DMS114 treated with DMSO at 0.1 percent for 48 hours (cell line): ENCODE data around the gene FOSB.
"Not testable (repeated sequence)": the region's sequence is repeated elsewhere in the genome, so short reads cannot be mapped to it uniquely, and the experiment has no call there.

Experiments used
- DNase-seq: peaks from one replicate; lab custom pipeline; 2025; ENCODE audit not compliant: unreplicated experiment; lab: John Stamatoyannopoulos, UW

Gene FOSB

DNA sequence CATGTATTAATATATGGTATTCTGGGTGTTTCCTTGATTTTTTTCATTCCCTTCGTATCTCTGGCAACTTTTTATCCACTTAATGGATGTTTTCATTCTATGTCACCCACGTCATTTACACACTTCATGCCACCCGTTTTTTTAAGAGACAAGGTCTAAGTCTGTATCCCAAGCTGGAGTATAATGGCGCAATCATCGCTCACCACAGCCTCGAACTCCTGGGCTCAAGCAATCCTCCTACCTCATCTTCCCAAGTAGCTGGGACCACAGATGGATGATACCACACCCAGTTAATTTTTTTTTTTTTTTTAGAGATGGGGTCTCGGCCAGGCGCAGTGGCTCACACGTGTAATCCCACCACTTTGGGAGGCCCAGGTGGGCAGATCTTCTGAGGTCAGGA is 36.1 kb downstream of the FOSB start:
- no peak for DNase-seq

- DNase-seq = no peak
Measured at GRCh38 chr19:45505151-45505995, 37.6 kb downstream of the FOSB start.

DNA sequence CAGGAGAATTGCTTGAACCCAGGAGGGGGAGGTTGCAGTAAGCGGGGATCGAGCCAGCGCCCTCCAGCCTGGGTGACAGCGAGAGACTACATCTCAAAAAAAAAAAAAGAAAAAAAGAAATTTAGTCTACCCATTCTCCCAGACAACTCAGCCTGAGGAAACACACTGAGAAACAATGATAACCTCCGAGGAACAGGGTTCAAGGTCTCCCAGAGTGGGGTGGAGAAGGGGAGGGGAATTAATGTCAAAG is 38.1 kb downstream of the FOSB start:
- no peak for DNase-seq

DNA sequence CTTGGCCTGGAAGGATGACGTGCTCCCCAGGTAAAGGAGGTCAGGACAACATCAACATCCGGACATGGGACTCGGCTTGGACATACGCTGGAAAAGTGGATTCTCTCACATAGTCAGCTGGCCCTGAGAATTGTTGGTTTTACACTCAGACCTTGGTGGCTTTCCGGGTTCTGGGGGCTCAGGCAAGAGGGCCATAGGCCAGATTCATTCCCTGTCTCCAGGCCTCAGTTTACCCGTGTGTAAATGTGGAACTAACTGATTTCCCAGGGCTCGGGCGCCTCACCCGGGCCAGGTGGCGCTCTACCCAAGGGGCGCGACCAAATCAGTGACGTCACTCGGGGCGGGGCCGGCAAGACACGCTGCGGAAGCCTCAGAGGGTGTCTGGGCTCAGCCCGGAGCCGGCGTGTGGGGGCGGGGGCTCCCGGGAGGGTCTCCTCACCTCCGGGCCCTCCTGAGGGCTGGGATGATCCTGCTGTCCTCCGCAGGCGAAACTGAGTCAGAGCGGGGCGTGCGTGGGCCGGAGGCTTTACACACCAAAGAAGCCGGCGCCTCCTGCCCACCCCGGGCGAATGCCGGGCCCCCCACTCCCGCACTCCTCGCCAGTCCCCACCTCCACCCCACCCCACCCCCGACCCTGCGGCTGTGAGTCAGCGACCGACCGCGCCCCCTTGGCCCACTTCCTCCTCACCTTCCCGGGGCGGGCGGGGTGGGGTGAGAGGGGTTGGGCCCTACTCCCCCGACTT is 38.6 kb downstream of the FOSB start:
- peak; percentile 37 for DNase-seq

DNA sequence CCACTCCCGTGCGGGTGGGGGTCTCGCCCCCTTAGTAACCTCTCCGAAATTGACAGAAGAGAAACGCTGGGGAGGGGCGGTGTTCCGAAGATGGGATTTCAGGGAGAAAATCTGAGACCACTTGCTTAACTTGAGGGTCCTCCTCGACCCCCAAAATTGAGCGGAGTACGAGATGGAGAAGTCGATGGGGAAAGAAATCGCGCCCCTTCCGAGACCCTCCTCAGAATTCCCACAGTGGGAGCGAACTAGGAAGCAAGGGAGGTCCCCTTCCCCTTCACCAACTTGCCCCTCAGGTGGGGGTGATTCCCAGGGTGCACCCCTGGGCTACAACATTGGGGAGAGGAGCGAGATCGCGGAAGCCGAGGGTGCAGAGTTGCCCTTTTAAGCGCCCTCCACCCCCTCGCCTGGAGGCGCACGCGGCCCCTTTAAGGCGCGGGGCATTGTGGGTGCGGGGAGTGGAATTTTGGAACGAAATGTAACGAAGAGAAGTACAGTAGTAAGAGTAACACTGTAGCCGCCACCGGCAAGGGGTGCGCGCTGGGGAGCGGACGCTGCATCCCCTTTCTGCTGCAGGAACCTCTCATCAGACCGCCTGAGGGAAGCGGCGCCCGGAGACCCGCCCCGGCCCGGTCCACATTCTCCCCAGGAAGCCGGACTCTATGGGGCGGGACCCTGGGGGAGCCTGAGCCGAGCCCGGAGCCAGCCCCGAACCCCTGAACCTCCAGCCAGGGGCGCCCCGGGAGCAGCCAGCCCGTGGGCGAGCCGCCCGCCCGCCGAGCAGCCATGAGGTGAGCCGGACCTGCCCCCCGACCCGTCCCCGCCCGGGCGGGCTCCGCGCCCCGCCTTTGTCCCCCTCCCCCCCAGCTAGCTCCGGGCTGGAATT is 39.4 kb downstream of the FOSB start, which contains the start of gene VASP:
Gene VASP, plus strand, starts transcription at position 491 of the 883 bp plus-strand sequence. Its CDS starts 293 bp downstream, at position 784.
- DNase-seq = peak; percentile 33

GRCh38 chr19:45507872-45508416 is 40.1 kb downstream of the FOSB start:
- no peak for DNase-seq

GRCh38 chr19:45508417-45508860 is 40.6 kb downstream of the FOSB start:
- DNase-seq = no peak

- DNase-seq = peak; percentile 32
Measured at GRCh38 chr19:45508861-45509691, 41.3 kb downstream of the FOSB start.

- no peak for DNase-seq
Measured at GRCh38 chr19:45509692-45510015, 41.9 kb downstream of the FOSB start.

DNA sequence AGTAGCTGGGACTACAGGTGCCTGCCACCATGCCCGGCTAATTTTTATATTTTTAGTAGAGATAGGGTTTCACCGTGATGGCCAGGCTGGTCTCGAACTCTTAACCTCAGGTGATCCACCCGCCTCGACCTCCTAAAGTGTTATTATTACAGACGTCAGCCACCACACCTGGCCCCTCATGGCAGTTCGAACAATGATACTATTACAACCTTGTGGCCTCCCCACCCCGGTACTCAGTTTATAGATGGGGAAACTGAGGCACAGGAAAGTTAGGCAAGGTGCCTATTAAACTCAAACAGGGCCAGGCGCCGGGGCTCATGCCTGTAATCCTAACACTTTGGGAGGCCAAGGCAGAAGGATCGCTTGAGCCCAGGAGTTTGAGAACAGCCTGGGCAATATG is 42.6 kb downstream of the FOSB start:
- not testable (repeated sequence) for DNase-seq

DNA sequence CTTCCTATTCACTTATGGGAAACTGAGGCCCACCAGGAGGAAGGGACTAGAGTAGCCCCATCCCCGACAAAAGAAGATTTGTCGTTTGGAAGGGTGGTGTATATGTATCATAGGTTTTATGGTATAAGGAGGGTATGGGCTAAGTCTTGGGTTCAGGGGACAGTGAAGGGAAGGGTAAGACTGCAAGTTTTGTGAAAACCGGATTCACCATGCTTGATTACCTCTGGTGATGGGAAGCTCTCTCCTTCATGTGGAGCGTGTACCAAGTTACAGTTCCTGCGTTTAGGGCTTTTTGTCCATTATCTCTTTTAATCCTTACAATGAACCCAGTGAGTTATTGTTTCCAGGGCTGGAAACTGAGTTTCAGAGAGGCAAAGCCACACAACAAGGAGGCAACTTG is 43.3 kb downstream of the FOSB start:
- no peak for DNase-seq

DNA sequence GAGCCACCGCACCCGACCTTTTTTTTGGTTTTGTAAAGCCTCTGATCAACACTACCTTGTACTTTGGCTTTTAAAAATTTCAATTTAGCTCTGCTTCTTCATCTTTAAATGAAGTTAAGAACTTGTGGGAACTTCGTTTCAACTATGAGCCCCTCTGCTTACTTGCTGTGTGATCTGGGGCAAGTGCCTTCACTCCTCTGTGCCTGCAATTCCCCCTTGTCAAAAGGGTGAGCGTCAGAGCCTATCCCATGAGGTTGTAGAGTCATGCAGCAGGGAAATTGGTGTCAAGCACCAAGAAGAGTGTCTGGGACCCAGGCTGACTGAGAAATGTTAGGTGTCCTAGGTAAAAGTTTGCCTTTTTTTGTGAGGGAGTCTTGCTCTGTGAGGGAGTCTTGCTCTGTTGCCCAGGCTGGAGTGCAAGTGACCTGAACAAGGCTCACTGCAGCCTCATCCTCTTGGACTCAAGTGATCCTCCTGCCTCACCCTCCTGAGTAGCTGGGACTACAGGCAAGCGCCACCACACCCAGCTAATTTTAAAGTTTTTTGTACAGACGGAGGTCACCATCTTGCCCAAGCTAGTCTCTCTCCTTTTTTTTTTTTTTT is 45.2 kb downstream of the FOSB start:
- no peak for DNase-seq

DNA sequence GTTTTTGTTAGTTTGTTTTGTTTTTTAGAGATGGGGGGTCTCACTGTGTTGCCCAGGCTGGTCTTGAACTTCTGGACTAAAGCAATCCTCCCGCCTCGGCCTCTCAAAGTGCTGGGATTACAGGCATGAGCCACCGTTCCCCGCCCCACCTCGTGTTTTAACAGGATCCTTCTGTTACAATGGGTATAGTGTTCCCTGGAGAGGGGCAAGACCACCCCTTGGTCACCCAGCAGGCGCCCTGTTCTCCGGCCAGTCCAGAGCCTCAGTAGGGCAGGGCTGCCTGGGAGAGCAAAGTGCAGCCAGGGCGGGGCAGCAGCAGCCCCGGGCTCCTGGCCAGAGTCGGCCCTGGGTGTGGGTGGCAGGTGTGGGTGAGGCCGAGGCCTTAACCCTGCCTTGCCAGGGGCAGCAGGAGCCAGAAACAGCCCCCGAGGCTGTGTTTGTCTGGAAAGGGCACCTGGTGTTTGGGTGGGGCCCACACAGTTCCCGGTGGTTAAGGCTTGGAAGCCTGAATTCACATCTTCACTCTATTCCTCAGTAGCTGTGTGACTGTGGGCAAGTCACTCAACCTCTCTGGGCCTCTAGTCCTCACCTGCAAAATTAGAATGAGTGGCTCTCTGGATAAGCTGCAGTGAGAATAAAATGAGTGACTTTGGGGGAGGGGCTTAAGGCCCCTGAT is 46.7 kb downstream of the FOSB start:
- no peak for DNase-seq

DNA sequence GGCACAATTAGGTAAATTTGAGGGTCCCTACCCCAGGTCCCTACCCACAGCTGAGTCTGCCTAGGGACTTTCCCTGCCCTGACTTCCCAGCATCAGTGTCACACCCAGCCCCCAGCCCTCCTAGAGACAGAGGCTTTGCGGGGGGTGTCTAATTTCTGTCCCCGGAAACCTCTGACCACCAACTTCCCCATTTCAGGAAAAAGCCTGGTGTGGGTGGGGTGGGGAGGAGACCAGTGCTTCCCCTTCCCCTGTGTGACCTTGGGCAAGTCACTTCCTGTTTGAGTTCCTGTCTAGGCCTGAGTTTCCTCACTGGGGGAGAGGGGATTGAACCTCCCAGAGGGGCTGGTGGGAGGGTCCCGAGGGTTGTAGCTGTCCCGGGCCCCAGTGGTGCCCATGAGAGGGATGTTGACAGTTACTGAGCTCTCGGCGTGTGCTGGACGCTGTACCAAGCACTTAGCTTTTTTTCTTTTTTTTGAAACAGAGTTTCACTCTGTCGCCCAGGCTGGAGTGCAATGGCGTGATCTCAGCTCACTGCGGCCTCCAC is 47.4 kb downstream of the FOSB start:
- no peak for DNase-seq

GRCh38 chr19:45515807-45516401 is 48.1 kb downstream of the FOSB start:
- no peak for DNase-seq

- no peak for DNase-seq
Measured at GRCh38 chr19:45517238-45517637, 49.4 kb downstream of the FOSB start.

GRCh38 chr19:45517641-45518468 is 50.1 kb downstream of the FOSB start:
- DNase-seq = no peak

DNA sequence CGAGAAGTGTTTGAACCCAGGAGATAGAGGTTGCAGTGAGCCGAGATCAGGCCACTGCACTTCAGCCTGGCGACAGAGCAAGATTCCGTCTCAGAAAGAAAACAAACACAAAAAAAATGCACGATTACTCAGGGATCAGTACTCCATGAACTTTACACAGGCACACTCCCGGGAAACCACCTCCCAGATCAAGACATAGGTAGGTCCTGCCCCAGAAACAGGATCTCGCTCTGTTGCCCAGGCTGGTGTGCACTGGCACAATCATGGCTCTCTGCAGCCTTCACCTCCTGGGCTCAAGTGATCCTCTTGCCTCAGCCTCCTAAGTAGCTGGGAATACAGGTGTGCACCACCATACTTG is 50.7 kb downstream of the FOSB start:
- DNase-seq = no peak
